Hepatocyte (in vitro differentiated cells): ENCODE results near the gene TSPEAR.
"Not testable (repeated sequence)": the region's sequence is repeated elsewhere in the genome, so short reads cannot be mapped to it uniquely, and the experiment has no call there.

Source experiments
- EZH2 ChIP-seq: fragments of 200-600 bp; sonication (generic); IDR thresholded peaks from 2 replicates; pipeline ENCODE4 v1.6.1; 2016; ENCODE audit warnings: antibody characterized with exemption, mild to moderate bottlenecking, borderline replicate concordance
- TF ChIP-seq, protein P1 (sequence below): fragments of 200-600 bp; sonication (generic); IDR thresholded peaks from 2 replicates; pipeline ENCODE4 v1.5.1; 2016; ENCODE audit warnings: antibody characterized with exemption, mild to moderate bottlenecking; ENCODE audit not compliant: poor library complexity

- TF ChIP-seq, protein P1, sequence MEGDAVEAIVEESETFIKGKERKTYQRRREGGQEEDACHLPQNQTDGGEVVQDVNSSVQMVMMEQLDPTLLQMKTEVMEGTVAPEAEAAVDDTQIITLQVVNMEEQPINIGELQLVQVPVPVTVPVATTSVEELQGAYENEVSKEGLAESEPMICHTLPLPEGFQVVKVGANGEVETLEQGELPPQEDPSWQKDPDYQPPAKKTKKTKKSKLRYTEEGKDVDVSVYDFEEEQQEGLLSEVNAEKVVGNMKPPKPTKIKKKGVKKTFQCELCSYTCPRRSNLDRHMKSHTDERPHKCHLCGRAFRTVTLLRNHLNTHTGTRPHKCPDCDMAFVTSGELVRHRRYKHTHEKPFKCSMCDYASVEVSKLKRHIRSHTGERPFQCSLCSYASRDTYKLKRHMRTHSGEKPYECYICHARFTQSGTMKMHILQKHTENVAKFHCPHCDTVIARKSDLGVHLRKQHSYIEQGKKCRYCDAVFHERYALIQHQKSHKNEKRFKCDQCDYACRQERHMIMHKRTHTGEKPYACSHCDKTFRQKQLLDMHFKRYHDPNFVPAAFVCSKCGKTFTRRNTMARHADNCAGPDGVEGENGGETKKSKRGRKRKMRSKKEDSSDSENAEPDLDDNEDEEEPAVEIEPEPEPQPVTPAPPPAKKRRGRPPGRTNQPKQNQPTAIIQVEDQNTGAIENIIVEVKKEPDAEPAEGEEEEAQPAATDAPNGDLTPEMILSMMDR = not testable (repeated sequence)
- not testable (repeated sequence) for TF ChIP-seq EZH2
These were observed 64.8 kb downstream of the TSPEAR start, which contains the start of gene KRTAP10-11 for GRCh38 chr21:44646366-44647221.
